ENCODE data around the gene KRT14.

GRCh38 chr17:41549596-41550039, 37.1 kb downstream of the KRT14 start:
- TF ChIP-seq EZH2 (IDR thresholded peaks at IDR 0.05; ENCODE audit: borderline replicate concordance, low read depth, low read length, severe bottlenecking) (no peak), CTCF (IDR thresholded peaks at IDR 0.05; ENCODE audit: borderline replicate concordance, extremely low read depth, low read length, poor library complexity, severe bottlenecking) (no peak)
